Liver (tissue), 9 donors: ENCODE results near the gene CDC7. TPM values are rescaled to one million over a fixed set of nuclear protein-coding genes. Genes with fewer than 3 reads are reported as not detected.

Experiments
- DNase-seq: peaks from one replicate; pipeline ENCODE4 v3.0.0-alpha.2; 2017; ENCODE audit warnings: low spot score
- H3K27ac ChIP-seq, 2 donors: one replicate each; pipeline ENCODE4 v1.7.0; 2013; ENCODE audit warnings: inconsistent platforms in 2 of 2, low read length in 2 of 2, control low read depth in 1 of 2, low read depth in 1 of 2, mild to moderate bottlenecking in 1 of 2
- H3K27me3 ChIP-seq, 4 donors: one replicate each; pipeline versions ENCODE4 v1.6.1 to v1.7.0; 2013; ENCODE audit warnings: low read length in 3 of 4, inconsistent platforms in 1 of 4, mild to moderate bottlenecking in 1 of 4, moderate library complexity in 1 of 4; ENCODE audit not compliant: control insufficient read depth in 4 of 4, insufficient read depth in 4 of 4
- H3K36me3 ChIP-seq, 4 donors: one replicate each; pipeline versions ENCODE4 v1.6.1 to v1.7.0; 2013; ENCODE audit warnings: low read length in 3 of 4, mild to moderate bottlenecking in 3 of 4, low read depth in 1 of 4, moderate library complexity in 1 of 4; ENCODE audit not compliant: control insufficient read depth in 4 of 4, insufficient read depth in 3 of 4
- H3K4me1 ChIP-seq, 4 donors: one replicate each; pipeline versions ENCODE4 v1.6.1 to v1.7.0; 2013; ENCODE audit warnings: low read length in 3 of 4, mild to moderate bottlenecking in 3 of 4, moderate library complexity in 1 of 4; ENCODE audit not compliant: control insufficient read depth in 4 of 4, insufficient read depth in 4 of 4
- H3K4me3 ChIP-seq, 3 donors: one replicate each; pipeline versions ENCODE4 v1.6.1 to v1.7.0; 2013; ENCODE audit warnings: low read length in 3 of 3, control low read depth in 1 of 3, low read depth in 1 of 3, mild to moderate bottlenecking in 1 of 3
- H3K9ac ChIP-seq, 2 donors: one replicate each; pipeline ENCODE4 v1.7.0; 2013; ENCODE audit warnings: low read length in 2 of 2, mild to moderate bottlenecking in 2 of 2, moderate library complexity in 2 of 2, control low read depth in 1 of 2, low read depth in 1 of 2
- H3K9me3 ChIP-seq, 4 donors: one replicate each; pipeline versions ENCODE4 v1.6.1 to v1.7.0; 2013; ENCODE audit warnings: low read length in 3 of 4; ENCODE audit not compliant: control insufficient read depth in 4 of 4
- CTCF ChIP-seq: fragments of 150-350 bp; IDR thresholded peaks from 2 replicates; pipeline ENCODE4 v1.5.1; 2017; ENCODE audit warnings: improper control_type of control experiment, low read depth, low read length; ENCODE audit not compliant: missing input control
- EGR1 ChIP-seq, 2 donors: IDR thresholded peaks; 2 replicates each; pipeline ENCODE4 v1.6.1; 2016 to 2018; ENCODE audit warnings: antibody characterized with exemption in 2 of 2, low read depth in 2 of 2
- FOXA1 ChIP-seq: IDR thresholded peaks from 2 replicates; pipeline ENCODE4 v1.6.1; 2016; ENCODE audit warnings: antibody characterized with exemption
- FOXA2 ChIP-seq: IDR thresholded peaks from 2 replicates; pipeline ENCODE4 v1.6.1; 2016; ENCODE audit warnings: antibody characterized with exemption
- GABPA ChIP-seq, 2 donors: IDR thresholded peaks in 1 of 2; conservative IDR thresholded peaks in 1 of 2; 2 replicates each; pipeline ENCODE4 v1.6.1; 2016; ENCODE audit warnings: antibody characterized with exemption in 2 of 2, mild to moderate bottlenecking in 1 of 2, moderate library complexity in 1 of 2
- HNF4A ChIP-seq, 2 donors: conservative IDR thresholded peaks; 2 replicates each; pipeline ENCODE4 v1.6.1; 2016; ENCODE audit warnings: antibody characterized with exemption in 2 of 2, mild to moderate bottlenecking in 2 of 2
- HNF4G ChIP-seq: IDR thresholded peaks from 2 replicates; pipeline ENCODE4 v1.6.1; 2016; ENCODE audit warnings: antibody characterized with exemption
- JUND ChIP-seq, 2 donors: IDR thresholded peaks; 2 replicates each; pipeline ENCODE4 v1.6.1; 2016; ENCODE audit warnings: antibody characterized with exemption in 2 of 2
- MAX ChIP-seq: IDR thresholded peaks from 2 replicates; pipeline ENCODE4 v1.6.1; 2016; ENCODE audit warnings: antibody characterized with exemption
- NR2F2 ChIP-seq: IDR thresholded peaks from 2 replicates; pipeline ENCODE4 v1.6.1; 2016; ENCODE audit warnings: antibody characterized with exemption
- RAD21 ChIP-seq, 2 donors: IDR thresholded peaks; 2 replicates each; pipeline ENCODE4 v1.6.1; 2016; ENCODE audit warnings: antibody characterized with exemption in 2 of 2, mild to moderate bottlenecking in 2 of 2
- REST ChIP-seq: IDR thresholded peaks from 2 replicates; pipeline ENCODE4 v1.6.1; 2016; ENCODE audit warnings: antibody characterized with exemption, mild to moderate bottlenecking
- RXRA ChIP-seq, 2 donors: IDR thresholded peaks; 2 replicates each; pipeline ENCODE4 v1.6.1; 2017 to 2018; ENCODE audit warnings: antibody characterized with exemption in 2 of 2, mild to moderate bottlenecking in 1 of 2
- SP1 ChIP-seq: IDR thresholded peaks from 2 replicates; pipeline ENCODE4 v1.6.1; 2018; ENCODE audit warnings: antibody characterized with exemption, mild to moderate bottlenecking
- TAF1 ChIP-seq: conservative IDR thresholded peaks from 2 replicates; pipeline ENCODE4 v1.6.1; 2016; ENCODE audit warnings: antibody characterized with exemption, mild to moderate bottlenecking
- YY1 ChIP-seq: IDR thresholded peaks from 2 replicates; pipeline ENCODE4 v1.6.1; 2016; ENCODE audit warnings: antibody characterized with exemption, mild to moderate bottlenecking
- ZBTB33 ChIP-seq: IDR thresholded peaks from 2 replicates; pipeline ENCODE4 v1.6.1; 2016; ENCODE audit warnings: antibody characterized with exemption
- WGBS: extraction: QIAGEN DNeasy Blood & Tissue Kit; methylation state at CpG from one replicate; pipeline ENCODE4 v1.1.7; 2013; 5-methylcytosine and 5-hydroxymethylcytosine counted together
- polyA plus RNA-seq, 2 donors: library from polyadenylated mRNA; stranded (reverse) in 1 of 2; unstranded in 1 of 2; fragments of 200-250 nt in 1 of 2; fragments of >200 nt in 1 of 2; fragmentation: Nextera tagmentation in 1 of 2; extraction: Ambion mirVana in 1 of 2; gene quantifications; one replicate each; pipeline versions ENCODE4 v1.2.1 to v1.2.3, GENCODE V29; 2013 to 2015
- total RNA-seq, 2 donors: library from RNA; depleted of rRNA; stranded (reverse); fragments of >200 nt; gene quantifications; one replicate each; pipeline ENCODE4 v1.2.3, GENCODE V29; 2014
- TF ChIP-seq, protein P1 (sequence below): IDR thresholded peaks from 2 replicates; pipeline ENCODE4 v1.6.1; 2016; ENCODE audit warnings: antibody characterized with exemption
- donor health status: healthy.
- donor health status: healthy.
- donor health status: healthy.
- donor health status: healthy.
- donor health status: healthy.

Gene CDC7
- total and polyA plus RNA-seq, 4 donors = 0.43 to 15.0 (median 0.61) TPM

GRCh38 chr1:91490501-91490900 is 10.2 kb upstream of the CDC7 start (continued):
- no peak for TF ChIP-seq REST

GRCh38 chr1:91498035-91498434 is 2.6 kb upstream of the CDC7 start:
- no peaks in the 10 kb centered on the region for H3K9me3 ChIP-seq
- H3K4me3 ChIP-seq = no peak overlapping the region
- peaks cover 0 to 12% (median 8%) of the 10 kb centered on the region in 4 donors for H3K4me1 ChIP-seq
- DNase-seq = no peak
- no peaks in the 10 kb centered on the region for H3K27me3 ChIP-seq
- H3K36me3 ChIP-seq = no peaks in the 10 kb centered on the region
- H3K27ac ChIP-seq = no peak overlapping the region
- no peak overlapping the region for H3K9ac ChIP-seq
- TF ChIP-seq, protein P1, sequence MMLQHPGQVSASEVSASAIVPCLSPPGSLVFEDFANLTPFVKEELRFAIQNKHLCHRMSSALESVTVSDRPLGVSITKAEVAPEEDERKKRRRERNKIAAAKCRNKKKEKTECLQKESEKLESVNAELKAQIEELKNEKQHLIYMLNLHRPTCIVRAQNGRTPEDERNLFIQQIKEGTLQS = no peak
- TF ChIP-seq MAX (no peak), JUND (IDR thresholded peaks at IDR 0.05) (no peak), HNF4A (conservative IDR thresholded peaks at IDR 0.05) (no peak), TAF1 (no peak), YY1 (no peak), GABPA (IDR thresholded peaks at IDR 0.05 in 1 of 2, conservative IDR thresholded peaks at IDR 0.05 in 1 of 2) (no peak), FOXA1 (no peak), REST (no peak), EGR1 (IDR thresholded peaks at IDR 0.05; ENCODE audit: low read depth in 2 of 2) (no peak), NR2F2 (no peak), CTCF (no peak), RAD21 (IDR thresholded peaks at IDR 0.05) (no peak), HNF4G (no peak), FOXA2 (no peak), RXRA (IDR thresholded peaks at IDR 0.05) (no peak), ZBTB33 (no peak), SP1 (no peak)
- WGBS = 97% methylated on average over 2 of the region's 2 CpGs
